ENCODE data around the gene CDV3.

The CDV3 gene

GRCh38 chr3:133606902-133607301, 33.4 kb downstream of the CDV3 start:
- no peak for DNase-seq

- no peak for DNase-seq
These were observed 34.3 kb downstream of the CDV3 start for GRCh38 chr3:133607816-133608215.

GRCh38 chr3:133608388-133608787, 34.9 kb downstream of the CDV3 start:
- no peak for DNase-seq

- no peak for DNase-seq
These were observed 36.5 kb downstream of the CDV3 start for GRCh38 chr3:133610031-133610430.

GRCh38 chr3:133611534-133611933, 38.0 kb downstream of the CDV3 start:
- no peak for DNase-seq

- no peak for DNase-seq
These were observed 46.7 kb downstream of the CDV3 start for GRCh38 chr3:133620066-133620784.

GRCh38 chr3:133627789-133628188, 54.3 kb downstream of the CDV3 start:
- DNase-seq: no peak

GRCh38 chr3:133629146-133629545, 55.7 kb downstream of the CDV3 start:
- peak; percentile 43 for DNase-seq

- no peak for DNase-seq
These were observed 60.0 kb downstream of the CDV3 start for GRCh38 chr3:133633439-133633838.

Data from hematopoietic multipotent progenitor cell treated with erythropoietin and hydrocortisone succinate and interleukin-3 and kit ligand, for 6 days (in vitro differentiated cells).